Measurements from ENCODE around the gene OPA1. TPM values are rescaled to one million over a fixed set of nuclear protein-coding genes. Genes with fewer than 3 reads are reported as not detected.

OPA1 gene
- total RNA-seq = 33.1 and 33.7 TPM in 2 replicates

GRCh38 chr3:193592841-193593667 lies at the start of gene OPA1:
Gene OPA1, plus strand, starts transcription at chr3:193593208. Its CDS starts 170 bp downstream, at chr3:193593378.

GRCh38 chr3:193554811-193555210 lies 38.2 kb upstream of the OPA1 start, which contains the start of gene ATP13A4:
Gene ATP13A4, minus strand, starts transcription at chr3:193554895. Its CDS starts 96 bp downstream, at chr3:193554799.

Other genes with a start within 250 kb of the OPA1 start
- not detected in 2 replicates for gene ATP13A5, start 214.5 kb upstream of the OPA1 start, total RNA-seq
- 0.15 TPM in 1 of 2 replicates, not detected in the other for gene ATP13A4, start 38.3 kb upstream of the OPA1 start, total RNA-seq